AG09309 (cell line): ENCODE measurements around the gene FETUB.
"Not testable (repeated sequence)": the region's sequence is repeated elsewhere in the genome, so short reads cannot be mapped to it uniquely, and the experiment has no call there.

Experiments
- DNase-seq: peaks from one replicate; pipeline ENCODE4 v3.0.0-alpha.2; 2010; ENCODE audit warnings: low read depth
- H3K4me3 ChIP-seq: 2 replicates; pipeline ENCODE4 v1.5.1; 2011; ENCODE audit warnings: mild to moderate bottlenecking, low read depth, low read length, moderate library complexity; ENCODE audit not compliant: control insufficient read depth
- TF ChIP-seq, protein P1 (sequence below): IDR thresholded peaks from 2 replicates; pipeline ENCODE4 v1.5.1; 2011; ENCODE audit warnings: mild to moderate bottlenecking, low read depth, low read length, inconsistent platforms; ENCODE audit not compliant: insufficient read depth, control insufficient read depth; ENCODE audit errors: missing control alignments

The FETUB gene

GRCh38 chr3:186670155-186670554 is 30.0 kb downstream of the FETUB start:
- TF ChIP-seq, protein P1, sequence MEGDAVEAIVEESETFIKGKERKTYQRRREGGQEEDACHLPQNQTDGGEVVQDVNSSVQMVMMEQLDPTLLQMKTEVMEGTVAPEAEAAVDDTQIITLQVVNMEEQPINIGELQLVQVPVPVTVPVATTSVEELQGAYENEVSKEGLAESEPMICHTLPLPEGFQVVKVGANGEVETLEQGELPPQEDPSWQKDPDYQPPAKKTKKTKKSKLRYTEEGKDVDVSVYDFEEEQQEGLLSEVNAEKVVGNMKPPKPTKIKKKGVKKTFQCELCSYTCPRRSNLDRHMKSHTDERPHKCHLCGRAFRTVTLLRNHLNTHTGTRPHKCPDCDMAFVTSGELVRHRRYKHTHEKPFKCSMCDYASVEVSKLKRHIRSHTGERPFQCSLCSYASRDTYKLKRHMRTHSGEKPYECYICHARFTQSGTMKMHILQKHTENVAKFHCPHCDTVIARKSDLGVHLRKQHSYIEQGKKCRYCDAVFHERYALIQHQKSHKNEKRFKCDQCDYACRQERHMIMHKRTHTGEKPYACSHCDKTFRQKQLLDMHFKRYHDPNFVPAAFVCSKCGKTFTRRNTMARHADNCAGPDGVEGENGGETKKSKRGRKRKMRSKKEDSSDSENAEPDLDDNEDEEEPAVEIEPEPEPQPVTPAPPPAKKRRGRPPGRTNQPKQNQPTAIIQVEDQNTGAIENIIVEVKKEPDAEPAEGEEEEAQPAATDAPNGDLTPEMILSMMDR: no peak
- H3K4me3 ChIP-seq: no peak overlapping the region
- no peak for DNase-seq

DNA sequence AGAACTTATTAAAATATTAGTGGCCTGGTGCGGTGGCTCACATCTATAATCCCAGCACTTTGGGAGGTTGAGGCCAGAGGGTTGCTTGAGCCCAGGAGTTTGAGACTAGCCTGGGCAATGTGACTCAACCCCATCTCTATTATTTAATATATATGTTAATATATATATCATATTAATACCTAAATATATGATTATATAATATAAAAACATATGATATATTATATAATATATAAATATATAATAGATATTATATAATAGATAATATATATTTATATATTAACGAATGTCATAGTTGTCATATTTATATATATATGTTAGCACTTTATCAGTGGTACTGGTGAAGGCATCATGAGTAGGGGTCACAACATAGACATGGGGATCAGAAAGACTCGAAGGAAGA is 30.9 kb downstream of the FETUB start:
- TF ChIP-seq, protein P1: no peak
- DNase-seq: no peak
- H3K4me3 ChIP-seq: no peak overlapping the region

DNA sequence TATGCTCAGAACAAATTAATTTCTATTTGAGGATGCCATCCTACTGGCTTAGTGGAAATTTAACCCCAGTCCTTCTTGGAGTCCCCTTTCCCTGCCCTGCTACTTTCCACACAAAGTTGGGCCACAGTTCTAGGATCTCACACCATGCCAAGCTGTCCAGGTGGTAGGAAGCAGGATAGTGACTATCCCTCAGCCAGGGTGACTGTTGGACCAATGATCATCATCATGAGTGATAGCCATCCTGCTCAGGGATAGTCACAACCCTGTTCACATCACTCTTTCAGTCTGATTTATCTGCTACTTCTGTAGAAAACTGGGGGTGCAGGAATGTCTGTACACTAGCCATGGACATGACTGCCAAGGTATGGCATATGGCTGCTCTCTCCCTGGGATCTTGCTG is 38.4 kb downstream of the FETUB start:
- DNase-seq: no peak
- H3K4me3 ChIP-seq: no peak overlapping the region
- TF ChIP-seq, protein P1: no peak

- H3K4me3 ChIP-seq: no peak overlapping the region
- TF ChIP-seq, protein P1: no peak
- no peak for DNase-seq
Measured at GRCh38 chr3:186679151-186679550, 39.0 kb downstream of the FETUB start.

- TF ChIP-seq, protein P1: no peak
- DNase-seq: no peak
- no peak overlapping the region for H3K4me3 ChIP-seq
Measured at GRCh38 chr3:186680869-186681268, 40.7 kb downstream of the FETUB start.

GRCh38 chr3:186682812-186683211 is 42.6 kb downstream of the FETUB start:
- no peak for DNase-seq
- H3K4me3 ChIP-seq: no peak overlapping the region
- TF ChIP-seq, protein P1: no peak

DNA sequence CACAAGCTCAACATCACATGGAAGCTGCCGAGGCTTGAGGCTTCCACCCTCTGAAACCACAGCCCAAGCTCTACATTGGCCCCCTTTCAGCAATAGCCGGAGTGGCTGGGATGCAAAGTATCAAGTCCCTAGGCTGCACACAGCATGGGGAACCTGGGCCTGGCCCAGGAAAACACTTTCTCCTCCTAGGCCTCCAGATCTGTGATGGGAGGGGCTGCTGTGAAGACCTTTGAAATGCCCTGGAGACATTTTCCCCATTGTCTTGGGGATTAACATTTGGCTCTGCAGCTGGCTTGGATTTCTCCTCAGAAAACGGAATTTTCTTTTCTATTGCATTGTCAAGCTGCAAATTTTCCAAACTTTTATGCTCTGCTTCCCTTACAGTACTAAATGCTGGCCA is 43.8 kb downstream of the FETUB start:
- DNase-seq: no peak
- H3K4me3 ChIP-seq: no peak overlapping the region
- TF ChIP-seq, protein P1: no peak

DNA sequence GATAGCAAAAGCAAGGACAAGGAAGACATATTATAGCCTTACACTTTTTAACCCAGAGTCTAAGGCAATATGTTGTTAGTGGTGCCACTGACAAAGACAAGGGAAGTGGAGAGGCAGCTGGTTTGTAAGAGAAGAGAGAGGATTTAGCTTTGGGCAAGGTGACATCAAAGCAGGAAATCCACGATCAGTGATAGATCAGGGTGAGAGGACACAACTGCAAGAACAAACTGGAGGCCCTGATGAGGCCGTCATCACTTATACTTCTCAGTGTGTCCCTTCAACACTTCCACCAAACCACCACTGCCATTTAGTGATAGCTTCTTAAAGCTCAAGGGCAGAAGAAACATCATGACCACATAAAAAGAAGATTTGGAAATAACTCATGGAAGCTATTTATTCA is 46.3 kb downstream of the FETUB start:
- DNase-seq, H3K4me3 ChIP-seq: not testable (repeated sequence)
